ENCODE data around the gene JAKMIP2.

- no peak for TF ChIP-seq POLR2A (IDR thresholded peaks at IDR 0.05; ENCODE audit: low read length)
- TF ChIP-seq GATA1 (IDR thresholded peaks at IDR 0.05; ENCODE audit: low read depth, low read length): no peak
Observed at GRCh38 chr5:147617191-147617606, 165.3 kb downstream of the JAKMIP2 start.
